Stimulated activated effector memory CD8-positive, alpha-beta T cell treated with anti-CD3 and anti-CD28 coated beads, Interleukin-12 subunit alpha, Interleukin-12 subunit beta, amount 100 ng/mL, for 72 hours (primary cell): ENCODE data around the gene NUDT3.

ENCODE experiments used
- ATAC-seq: fragments of 150-1000 bp; cut with Tn5 transposase; 2 replicates; pipeline ENCODE4 v1.10.0; 2021
- DNase-seq, 2 donors: peaks; one replicate each; pipeline ENCODE4 v3.0.0; 2021 to 2022; ENCODE audit warnings: low spot score in 2 of 2
- H3K27ac Mint-ChIP-seq: one replicate; pipeline ENCODE4 v1.8.0; 2022; ENCODE audit warnings: mild to moderate bottlenecking, mixed read lengths
- H3K36me3 Mint-ChIP-seq: one replicate; pipeline ENCODE4 v1.8.0; 2022; ENCODE audit warnings: mild to moderate bottlenecking, mixed read lengths
- H3K4me1 Mint-ChIP-seq: one replicate; pipeline ENCODE4 v1.8.0; 2022; ENCODE audit warnings: mixed read lengths
- H3K4me3 Mint-ChIP-seq: one replicate; pipeline ENCODE4 v1.8.0; 2022; ENCODE audit warnings: mild to moderate bottlenecking, mixed read lengths
- H3K9me3 Mint-ChIP-seq: one replicate; pipeline ENCODE4 v1.8.0; 2022; ENCODE audit warnings: mixed read lengths

The NUDT3 gene

DNA sequence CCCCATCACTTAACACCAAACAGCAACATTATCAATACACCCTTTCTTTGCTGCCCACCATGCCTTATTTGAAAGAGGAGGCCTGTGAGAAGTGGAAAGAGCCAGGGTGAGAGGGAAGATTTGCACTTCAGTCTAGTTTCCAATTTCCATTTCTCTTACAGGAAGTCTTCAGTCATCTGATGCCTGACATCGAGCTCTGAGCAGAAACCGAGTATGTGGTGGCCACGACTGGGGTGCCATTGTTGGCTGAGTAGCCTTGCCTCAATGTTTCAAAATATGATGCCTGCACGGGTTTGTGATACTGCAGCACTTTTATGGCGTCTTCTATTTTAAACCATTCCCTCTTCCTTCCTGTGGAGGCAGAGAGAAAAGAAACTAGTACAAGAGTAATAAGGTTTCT is 103.9 kb downstream of the NUDT3 start:
- Mint-ChIP-seq H3K9me3 (no peaks in the 10 kb centered on the region), H3K27ac (peak overlapping the region; percentile 72), H3K36me3 (peaks cover 57% of the 10 kb centered on the region), H3K4me3 (no peak overlapping the region), H3K4me1 (no peaks in the 10 kb centered on the region)
- DNase-seq (peak in 1 of 2 donors; percentile 54), ATAC-seq (peak; percentile 66)

DNA sequence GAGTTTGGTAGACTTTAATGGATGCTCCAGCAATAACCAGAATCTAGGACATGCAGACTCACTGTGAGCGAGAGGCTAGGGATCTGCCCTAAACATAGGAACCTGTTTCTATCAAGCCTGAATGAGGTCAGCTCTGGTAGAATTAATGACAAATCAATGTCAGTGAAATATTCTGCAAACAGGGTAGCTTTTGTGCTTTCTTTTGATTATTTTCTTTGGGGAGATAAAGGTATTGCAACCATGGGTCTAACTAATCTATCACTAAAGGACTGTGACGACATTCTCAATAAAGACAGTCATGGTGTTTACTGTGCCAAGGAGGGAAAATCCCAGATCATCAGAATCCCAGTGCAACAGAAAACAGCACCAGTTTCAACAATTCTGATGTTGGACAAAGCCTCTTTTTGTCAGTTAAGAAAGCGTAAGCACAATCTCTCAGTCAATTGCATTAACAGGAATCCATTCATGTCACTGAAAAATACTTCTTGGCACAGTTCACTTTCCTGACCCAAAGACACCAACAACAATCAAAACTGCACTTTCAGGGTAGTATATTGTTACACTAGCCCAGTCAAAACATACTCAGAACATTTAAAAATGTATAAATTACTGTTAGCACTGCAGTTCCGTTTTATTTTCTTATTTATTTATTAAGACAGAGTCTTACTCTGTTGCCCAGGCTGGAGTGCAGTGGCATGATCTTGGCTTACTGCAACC is 106.9 kb downstream of the NUDT3 start:
- Mint-ChIP-seq H3K4me1 (no peaks in the 10 kb centered on the region), H3K27ac (peak overlapping the region; percentile 50), H3K9me3 (no peaks in the 10 kb centered on the region), H3K36me3 (peaks cover 38% of the 10 kb centered on the region), H3K4me3 (no peak overlapping the region)
- ATAC-seq (no peak), DNase-seq (no peak)

DNA sequence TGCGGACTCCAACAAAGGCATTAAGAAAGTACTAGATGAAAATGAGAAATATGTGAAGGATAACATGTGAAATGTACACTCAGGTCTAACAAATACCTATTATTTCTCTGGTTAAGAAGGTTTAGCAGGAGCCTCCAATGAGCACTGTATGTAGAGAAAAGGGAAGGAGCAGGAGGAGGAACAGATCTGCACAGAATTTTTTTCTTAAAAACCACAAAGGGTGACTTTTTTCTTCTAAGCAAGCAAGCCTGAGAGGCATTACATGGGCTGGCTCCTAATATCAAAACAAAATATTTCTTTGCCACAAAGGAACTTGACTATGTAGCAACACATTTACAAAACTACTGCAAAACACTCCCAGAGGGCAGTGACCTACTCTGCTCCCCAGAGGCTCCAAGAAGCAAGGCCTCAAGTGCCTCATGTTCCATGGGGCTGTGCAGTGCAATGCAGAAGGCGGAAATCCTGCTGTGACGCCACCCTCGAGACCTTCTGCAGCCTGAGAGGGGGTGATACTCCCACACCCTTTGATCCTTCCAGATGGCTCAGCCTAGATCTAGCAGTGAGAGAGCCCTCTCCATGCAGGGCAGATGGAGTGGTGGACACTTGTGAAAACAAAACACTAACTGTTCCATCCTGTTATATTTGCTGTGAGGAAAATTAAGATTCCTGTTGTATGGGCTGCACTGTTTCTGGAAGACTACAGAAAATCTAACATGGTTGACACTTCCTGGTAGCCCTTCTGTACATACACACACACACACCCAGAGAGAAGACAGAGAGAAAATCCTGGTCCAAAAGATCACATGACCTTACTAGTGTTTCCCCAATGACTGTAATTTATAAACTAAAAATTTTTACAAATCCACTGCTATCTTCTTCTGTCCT is 107.7 kb downstream of the NUDT3 start:
- Mint-ChIP-seq H3K27ac (peak overlapping the region; percentile 50), H3K36me3 (peaks cover 33% of the 10 kb centered on the region), H3K4me3 (no peak overlapping the region), H3K4me1 (no peaks in the 10 kb centered on the region), H3K9me3 (no peaks in the 10 kb centered on the region)
- ATAC-seq: no peak
- DNase-seq: no peak

DNA sequence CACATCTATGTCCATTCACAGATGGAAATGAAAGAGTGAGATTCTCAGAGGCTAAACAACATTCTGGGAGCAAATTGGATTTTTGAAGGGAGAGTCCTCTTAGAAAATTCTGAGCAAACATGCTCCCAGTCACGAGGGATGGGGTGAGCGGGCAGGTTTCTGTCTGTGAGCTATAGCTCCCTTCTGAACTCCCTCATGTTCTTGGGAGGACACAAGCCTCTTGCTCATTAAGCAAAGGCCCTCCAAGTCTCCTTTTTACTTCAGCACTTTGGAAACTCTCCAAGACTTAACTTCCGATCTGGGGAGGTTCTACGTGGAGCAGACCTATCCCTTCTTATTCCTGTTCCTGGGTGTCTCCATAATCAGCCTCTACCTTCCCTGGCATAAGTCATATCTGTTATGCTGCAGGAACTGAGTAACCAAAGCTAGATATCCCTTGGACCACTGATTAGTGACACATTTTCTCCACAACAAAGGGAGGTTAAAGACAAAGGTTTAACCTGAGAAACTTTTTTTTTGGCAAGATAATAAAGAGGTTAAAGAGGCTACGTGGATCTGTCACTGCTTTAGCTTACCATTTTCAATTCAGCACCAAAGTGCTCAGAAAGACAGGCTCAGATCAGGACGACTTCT is 110.7 kb downstream of the NUDT3 start:
- peaks cover 5% of the 10 kb centered on the region for H3K4me1 Mint-ChIP-seq
- H3K27ac Mint-ChIP-seq: no peak overlapping the region
- DNase-seq: no peak
- H3K9me3 Mint-ChIP-seq: no peaks in the 10 kb centered on the region
- H3K4me3 Mint-ChIP-seq: no peak overlapping the region
- ATAC-seq: no peak
- H3K36me3 Mint-ChIP-seq: peaks cover 15% of the 10 kb centered on the region

DNA sequence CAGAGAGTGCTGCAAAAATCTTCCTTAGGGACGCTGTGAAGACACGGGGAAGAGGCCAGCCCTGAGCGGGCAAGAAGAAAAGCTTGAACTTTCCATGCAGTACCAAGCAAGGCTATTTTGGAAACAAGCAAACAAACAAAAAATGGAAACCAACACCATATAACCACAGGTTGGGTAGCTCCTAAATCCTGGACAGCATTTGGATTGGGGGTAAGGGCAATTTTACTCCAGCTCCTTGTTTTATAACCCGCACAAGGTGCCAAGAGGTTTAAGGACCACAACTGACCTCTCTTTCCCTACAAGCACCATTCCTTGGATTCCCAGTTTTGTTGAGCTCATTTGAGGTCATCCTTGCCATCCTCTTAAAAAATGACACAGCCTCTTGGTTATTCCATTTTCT is 112.3 kb downstream of the NUDT3 start:
- H3K9me3 Mint-ChIP-seq: no peaks in the 10 kb centered on the region
- no peak overlapping the region for H3K27ac Mint-ChIP-seq
- peaks cover 9% of the 10 kb centered on the region for H3K4me1 Mint-ChIP-seq
- H3K36me3 Mint-ChIP-seq: peaks cover 6% of the 10 kb centered on the region
- H3K4me3 Mint-ChIP-seq: no peak overlapping the region
- ATAC-seq (no peak), DNase-seq (no peak)

DNA sequence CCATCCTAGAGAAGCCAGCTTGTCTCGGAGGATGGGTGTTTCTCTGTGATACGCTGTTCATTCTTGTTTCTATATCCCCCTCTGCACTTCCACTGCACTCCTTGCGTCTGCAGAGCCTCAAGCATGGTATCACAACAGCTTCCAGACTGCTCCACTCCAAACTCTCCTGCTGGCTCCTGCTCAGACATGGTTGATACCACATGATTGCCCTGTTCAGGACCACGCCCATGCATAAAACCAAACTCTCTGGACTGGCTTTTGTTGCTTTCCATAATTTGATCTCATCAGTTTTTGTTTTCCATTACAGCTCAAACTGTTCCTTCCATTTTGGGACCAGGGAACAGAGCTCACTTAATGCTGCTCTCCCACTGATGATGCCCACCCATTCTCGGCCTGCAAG is 113.6 kb downstream of the NUDT3 start:
- H3K36me3 Mint-ChIP-seq: peaks cover 6% of the 10 kb centered on the region
- ATAC-seq: no peak

DNA sequence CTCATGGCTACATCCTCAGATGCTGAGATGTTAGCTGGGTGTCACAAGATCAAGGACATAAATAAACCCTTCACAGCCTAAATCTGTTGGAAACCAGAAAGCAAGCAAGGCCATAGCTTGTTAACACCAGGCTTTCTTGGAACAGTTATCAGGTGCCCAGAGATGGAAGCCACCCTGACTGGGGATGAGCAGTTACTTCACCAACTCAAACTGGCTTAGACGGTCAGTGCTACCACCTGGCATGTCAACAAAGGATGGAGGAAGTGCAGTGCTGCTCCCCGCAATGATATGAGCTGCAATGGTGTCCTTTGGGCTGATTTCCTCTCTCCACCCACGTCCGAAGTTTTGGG is 114.7 kb downstream of the NUDT3 start:
- H3K9me3 Mint-ChIP-seq: no peaks in the 10 kb centered on the region
- H3K4me3 Mint-ChIP-seq: no peak overlapping the region
- H3K4me1 Mint-ChIP-seq: peaks cover 9% of the 10 kb centered on the region
- DNase-seq: no peak
- peak overlapping the region; percentile 5 for H3K27ac Mint-ChIP-seq
- peaks cover 6% of the 10 kb centered on the region for H3K36me3 Mint-ChIP-seq
- no peak for ATAC-seq

More for the DNA sequence above, 113.6 kb downstream of the NUDT3 start:
- no peak overlapping the region for H3K4me3 Mint-ChIP-seq
- no peak overlapping the region for H3K27ac Mint-ChIP-seq
- no peaks in the 10 kb centered on the region for H3K9me3 Mint-ChIP-seq
- DNase-seq: no peak
- peaks cover 9% of the 10 kb centered on the region for H3K4me1 Mint-ChIP-seq

DNA sequence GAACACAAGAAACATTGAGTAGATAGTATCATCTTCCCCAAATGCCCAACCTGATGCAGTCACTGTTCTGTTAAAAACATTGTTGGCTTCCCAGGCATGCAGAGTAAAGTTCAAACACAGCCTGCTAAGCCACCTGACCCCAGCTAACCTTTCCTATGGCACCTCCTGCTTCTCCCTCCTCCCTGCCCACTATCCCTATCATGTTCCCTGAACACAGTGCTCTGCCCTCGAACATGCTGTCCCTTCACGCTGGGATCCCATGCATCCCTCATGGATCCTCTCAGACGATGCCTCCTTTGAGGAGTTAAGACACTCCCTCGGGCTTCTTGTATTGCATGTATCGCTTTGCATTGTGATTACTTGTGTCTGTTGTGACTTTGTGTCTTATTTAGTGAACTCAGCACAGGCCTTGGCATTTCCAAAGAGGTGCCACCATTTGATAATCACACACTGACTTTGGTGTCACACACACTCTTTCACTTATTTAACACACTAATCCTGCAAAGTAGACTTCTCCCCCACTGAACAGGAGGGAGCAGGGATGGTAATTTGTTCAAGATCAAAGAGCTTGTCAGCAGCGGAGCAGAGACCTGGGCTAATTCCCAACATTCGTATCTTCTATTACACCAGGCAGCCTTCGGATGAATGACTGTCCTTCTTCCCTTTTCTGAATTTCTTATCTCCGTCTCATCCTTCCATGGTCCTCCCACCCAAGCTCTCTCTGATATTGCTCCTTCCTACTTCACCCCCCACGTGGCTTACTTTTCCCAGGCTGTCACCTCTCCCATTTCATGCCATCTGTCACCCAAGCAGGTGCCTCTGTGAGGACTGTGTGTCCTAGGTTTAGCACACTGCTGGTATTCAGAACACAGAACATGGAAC is 115.3 kb downstream of the NUDT3 start:
- peaks cover 9% of the 10 kb centered on the region for H3K4me1 Mint-ChIP-seq
- H3K9me3 Mint-ChIP-seq: no peaks in the 10 kb centered on the region
- no peak for ATAC-seq
- H3K36me3 Mint-ChIP-seq: peaks cover 6% of the 10 kb centered on the region
- peak overlapping the region; percentile 5 for H3K27ac Mint-ChIP-seq
- H3K4me3 Mint-ChIP-seq: no peak overlapping the region
- no peak for DNase-seq

DNA sequence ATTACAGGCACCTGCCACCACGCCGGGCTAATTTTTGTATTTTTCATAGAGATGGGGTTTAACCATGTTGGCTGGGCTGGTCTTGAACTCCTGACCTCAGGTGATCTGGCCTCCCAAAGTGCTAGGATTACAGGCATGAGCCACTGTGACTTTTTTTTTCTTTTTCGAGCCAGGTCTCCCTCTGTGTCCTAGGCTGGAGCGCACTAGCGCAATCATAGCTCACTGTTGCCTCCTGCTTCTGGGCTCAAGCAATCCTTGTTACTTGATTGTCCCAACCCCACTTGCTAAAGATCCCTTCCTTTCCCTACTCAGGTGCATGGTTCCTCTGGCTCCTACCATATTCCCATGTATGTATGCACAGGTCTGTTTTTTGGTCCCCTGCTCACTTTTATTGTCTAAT is 116.3 kb downstream of the NUDT3 start:
- no peak for ATAC-seq
- no peak overlapping the region for H3K4me3 Mint-ChIP-seq
- H3K27ac Mint-ChIP-seq: no peak overlapping the region

DNA sequence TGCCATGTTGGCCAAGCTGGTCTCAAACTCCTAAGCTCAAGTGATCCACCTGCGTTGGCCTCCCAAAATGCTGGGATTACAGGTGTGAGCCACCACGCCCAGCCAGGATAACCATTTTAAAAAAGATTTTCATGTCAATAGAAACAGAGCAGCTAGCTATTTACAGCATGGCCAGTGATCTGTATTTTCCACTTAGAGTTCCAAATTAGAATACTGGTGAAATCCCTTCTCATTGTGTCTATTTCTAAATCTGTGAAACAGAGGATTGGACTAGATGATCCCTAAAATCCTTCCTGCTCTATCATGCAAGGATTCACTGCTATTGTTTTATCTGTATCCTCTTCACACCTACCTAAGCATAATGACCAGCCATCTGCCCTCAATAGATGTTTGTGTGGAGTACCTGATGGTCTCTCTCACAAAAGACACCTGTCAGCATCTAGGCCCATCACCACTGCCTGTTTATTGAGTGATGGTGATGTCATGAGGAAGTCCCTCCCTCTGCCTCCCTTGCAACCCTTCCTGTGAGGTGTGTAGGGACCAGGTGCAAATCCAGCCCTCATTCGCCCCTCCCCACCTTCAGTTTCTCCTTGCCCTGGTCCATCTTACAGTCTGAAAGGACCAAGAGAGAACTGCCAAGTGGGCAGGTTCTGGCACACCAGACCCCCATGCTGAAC is 117.2 kb downstream of the NUDT3 start:
- Mint-ChIP-seq H3K9me3 (no peaks in the 10 kb centered on the region), H3K4me1 (peaks cover 9% of the 10 kb centered on the region), H3K4me3 (no peak overlapping the region), H3K36me3 (peaks cover 6% of the 10 kb centered on the region), H3K27ac (no peak overlapping the region)
- no peak for DNase-seq
- peak; percentile 16 for ATAC-seq

More for the DNA sequence above, 116.3 kb downstream of the NUDT3 start:
- Mint-ChIP-seq H3K36me3 (peaks cover 6% of the 10 kb centered on the region), H3K4me1 (peaks cover 9% of the 10 kb centered on the region), H3K9me3 (no peaks in the 10 kb centered on the region)
- no peak for DNase-seq

DNA sequence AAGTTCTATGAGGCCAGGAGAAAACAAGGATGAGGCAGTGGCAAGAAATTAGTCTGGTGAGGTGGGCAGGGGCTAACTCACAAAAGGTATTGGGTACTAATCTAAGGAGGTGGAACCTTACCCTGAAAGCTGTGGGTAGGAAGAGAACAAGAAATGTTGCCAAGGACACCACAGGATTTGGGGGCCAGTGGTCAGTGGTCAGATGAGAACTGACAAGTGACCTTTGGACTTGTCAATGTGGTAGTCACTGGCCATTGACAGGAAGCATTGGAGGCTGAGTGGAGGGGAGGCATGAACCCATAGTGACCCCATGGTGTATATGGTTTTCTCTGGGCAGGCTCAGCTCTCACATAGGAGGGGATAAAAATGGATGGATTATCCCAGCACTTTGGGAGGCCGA is 118.3 kb downstream of the NUDT3 start:
- no peaks in the 10 kb centered on the region for H3K36me3 Mint-ChIP-seq
- H3K4me3 Mint-ChIP-seq: no peak overlapping the region
- ATAC-seq (no peak), DNase-seq (no peak)
- H3K4me1 Mint-ChIP-seq: peaks cover 14% of the 10 kb centered on the region
- H3K9me3 Mint-ChIP-seq: no peaks in the 10 kb centered on the region
- no peak overlapping the region for H3K27ac Mint-ChIP-seq

DNA sequence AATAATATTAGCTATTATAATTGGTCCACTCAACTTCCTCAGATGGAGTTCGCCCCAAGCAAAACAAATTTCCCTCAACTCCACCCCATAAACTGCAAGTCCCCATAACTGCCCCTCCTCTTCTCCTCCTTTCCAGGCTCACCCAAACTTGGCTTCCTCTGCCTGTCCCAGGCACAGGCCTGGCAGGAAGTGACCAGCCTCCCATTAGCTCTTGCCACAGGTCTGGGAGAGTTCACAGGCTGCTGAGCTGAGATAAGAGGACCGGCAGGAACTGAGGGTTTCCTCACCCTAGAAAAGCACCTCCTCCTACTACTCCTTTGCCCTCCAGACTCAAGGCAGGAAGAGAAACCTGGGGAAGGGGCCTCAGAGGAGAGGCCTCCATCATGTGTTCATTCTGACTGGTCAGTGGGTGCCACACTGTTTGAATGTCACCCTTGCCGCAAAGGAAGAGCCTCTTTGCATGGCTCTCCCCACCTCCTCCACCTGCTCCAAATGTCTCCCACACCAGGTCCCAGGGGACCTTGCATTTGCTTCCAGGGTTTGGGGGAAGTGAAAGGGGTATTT is 119.1 kb downstream of the NUDT3 start:
- DNase-seq (no peak), ATAC-seq (no peak)
- no peak overlapping the region for H3K27ac Mint-ChIP-seq
- no peaks in the 10 kb centered on the region for H3K9me3 Mint-ChIP-seq
- no peak overlapping the region for H3K4me3 Mint-ChIP-seq
- H3K36me3 Mint-ChIP-seq: no peaks in the 10 kb centered on the region
- H3K4me1 Mint-ChIP-seq: peaks cover 10% of the 10 kb centered on the region

DNA sequence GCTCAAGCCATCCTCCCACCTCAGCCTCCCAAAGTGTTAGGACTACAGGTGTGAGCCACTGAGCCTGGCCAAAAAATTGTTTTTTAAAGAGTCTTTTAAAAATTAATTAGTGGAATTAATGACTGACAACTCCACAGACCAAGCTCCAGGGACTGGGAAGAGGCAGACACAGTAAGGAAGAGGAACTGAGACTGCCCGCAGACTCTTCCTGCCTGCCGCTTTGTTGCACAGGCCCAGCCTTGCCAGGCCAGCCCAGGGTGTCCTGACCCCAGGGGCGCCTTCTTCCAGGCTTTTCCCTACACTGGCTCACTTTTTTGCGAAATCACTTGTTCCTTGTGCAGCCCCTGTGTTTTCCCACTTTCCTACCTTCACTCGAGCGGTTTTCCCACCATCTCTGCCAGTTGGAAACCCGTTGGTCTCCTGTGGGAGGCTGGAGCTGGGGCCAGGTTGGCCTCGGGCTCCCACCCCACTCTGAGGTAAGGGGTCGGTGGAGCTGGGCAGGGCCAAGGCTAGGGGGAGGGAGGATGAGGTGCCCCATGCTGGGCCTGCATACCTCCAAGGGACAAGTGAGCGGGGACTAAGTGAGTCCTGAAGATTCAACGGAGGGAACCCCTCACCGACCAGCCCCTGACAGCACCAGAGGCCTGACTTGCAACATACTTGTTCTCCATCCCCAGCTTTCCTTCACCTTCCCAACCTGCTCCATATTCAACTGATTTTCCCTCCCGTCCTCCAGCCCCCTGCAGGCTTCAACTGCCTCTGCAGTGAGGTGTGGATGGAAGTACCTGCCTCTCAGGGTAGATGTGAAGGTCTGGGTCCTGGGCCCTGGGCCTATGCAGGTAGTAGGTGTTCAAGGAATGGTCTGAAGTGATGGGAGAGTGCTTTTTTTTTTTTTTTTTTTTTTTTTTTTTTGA is 120.2 kb downstream of the NUDT3 start:
- Mint-ChIP-seq H3K9me3 (no peaks in the 10 kb centered on the region), H3K36me3 (no peaks in the 10 kb centered on the region), H3K27ac (no peak overlapping the region), H3K4me3 (no peak overlapping the region), H3K4me1 (peaks cover 10% of the 10 kb centered on the region)
- peak; percentile 19 for ATAC-seq
- no peak for DNase-seq
